Right ventricle myocardium inferior (tissue), 1 donor: ENCODE results near the gene ZNF154. TPM values are rescaled to one million over a fixed set of nuclear protein-coding genes. Genes with fewer than 3 reads are reported as not detected.
"Not testable (repeated sequence)": the region's sequence is repeated elsewhere in the genome, so short reads cannot be mapped to it uniquely, and the experiment has no call there.

ENCODE experiments used
- ATAC-seq: fragments of 200-7000 bp; cut with Tn5 transposase; one replicate; pipeline ENCODE4 v1.9.1; 2020; ENCODE audit warnings: mild to moderate bottlenecking, moderate library complexity
- DNase-seq: peaks from one replicate; pipeline ENCODE4 v3.0.0; 2021; ENCODE audit errors: missing footprints
- intact Hi-C: fragments of 100-400 bp; cut with DNase I; formaldehyde crosslinking; loops from one replicate; pipeline ENCODE4 v1.11.0; 2022
- long read RNA-seq: library from polyadenylated mRNA; unstranded; transcript quantifications from one replicate; pipeline ENCODE4 v2.0.0, GENCODE V29; 2021
- total RNA-seq: library from RNA; stranded (reverse); fragmentation: NEBNext Ultra II Directional; extraction: Animal tissue kit (Norgen Biotek cat#: 25700); gene quantifications from one replicate; pipeline ENCODE4 v1.2.1, GENCODE V29; 2021
- donor health status: DM: no; HTN: yes; CAD: no; lungs with severe emphysema.

Gene ZNF154
- 3.3 TPM for total RNA-seq
- long read RNA-seq, partial matches to known transcripts: 0 of 2 reads
- long read RNA-seq, other reads (novel, unspliced or antisense): 2 of 2 reads

- ATAC-seq: peak; percentile 59
- no peak for DNase-seq
- intact Hi-C loops: no loop called here
Measured at GRCh38 chr19:57708641-57709361, at the start of gene ZNF154. TSS of gene ZNF154 (minus strand) at chr19:57709204. CDS start at chr19:57708971, 233 bp downstream.

- intact Hi-C loops: no loop called here
Measured at GRCh38 chr19:57757941-57758340, 48.9 kb upstream of the ZNF154 start.

GRCh38 chr19:57755031-57755430, 46.0 kb upstream of the ZNF154 start:
- no peak for DNase-seq
- intact Hi-C loops: no loop called here
- no peak for ATAC-seq

More at GRCh38 chr19:57757941-57758340, 48.9 kb upstream of the ZNF154 start:
- DNase-seq: no peak
- no peak for ATAC-seq

GRCh38 chr19:57754091-57754673, 45.2 kb upstream of the ZNF154 start:
- ATAC-seq: no peak
- no peak for DNase-seq
- intact Hi-C loops: no loop called here

GRCh38 chr19:57748029-57748428, 39.0 kb upstream of the ZNF154 start:
- ATAC-seq (no peak), DNase-seq (no peak)
- intact Hi-C loops: loop anchor here (5.0 kb wide), 1 partner anchor 404 kb away; the partner anchor contains the start of gene ZNF329

GRCh38 chr19:57747472-57747807, 38.4 kb upstream of the ZNF154 start:
- intact Hi-C loops: loop anchor here (5.0 kb wide), 1 partner anchor 405 kb away; the partner anchor contains the start of gene ZNF329

GRCh38 chr19:57746580-57747471, 37.8 kb upstream of the ZNF154 start, which contains the start of gene ZNF776:
TSS of gene ZNF776 (plus strand) at chr19:57746815. CDS start at chr19:57747059, 244 bp downstream.
- DNase-seq: peak; percentile 83
- peak; percentile 98 for ATAC-seq
- intact Hi-C loops: loop anchor here (5.0 kb wide), 1 partner anchor 405 kb away; the partner anchor contains the start of gene ZNF329

More at GRCh38 chr19:57747472-57747807, 38.4 kb upstream of the ZNF154 start:
- ATAC-seq (no peak), DNase-seq (no peak)

GRCh38 chr19:57738770-57739169, 29.8 kb upstream of the ZNF154 start:
- intact Hi-C loops: loop anchor here (2.0 kb wide), 1 partner anchor 164 kb away; no protein-coding TSS in a partner anchor
- not testable (repeated sequence) for ATAC-seq, DNase-seq

- intact Hi-C loops: loop anchor here (2.0 kb wide), 1 partner anchor 164 kb away; no protein-coding TSS in a partner anchor
- DNase-seq: not testable (repeated sequence)
- ATAC-seq: peak; percentile 70
Measured at GRCh38 chr19:57738320-57738719, 29.3 kb upstream of the ZNF154 start.

GRCh38 chr19:57720878-57721277, 11.9 kb upstream of the ZNF154 start:
- ATAC-seq: no peak

GRCh38 chr19:57719901-57720519, 11.0 kb upstream of the ZNF154 start:
- DNase-seq: no peak
- intact Hi-C loops: loop anchor here (10.0 kb wide), 1 partner anchor 245 kb away; the partner anchor contains the start of gene ZNF772
- no peak for ATAC-seq

More at GRCh38 chr19:57720878-57721277, 11.9 kb upstream of the ZNF154 start:
- intact Hi-C loops: loop anchor here (10.0 kb wide), 1 partner anchor 246 kb away; the partner anchor contains the start of gene ZNF772
- DNase-seq: no peak

- ATAC-seq: no peak
- intact Hi-C loops: no loop called here
- no peak for DNase-seq
Measured at GRCh38 chr19:57719424-57719823, 10.4 kb upstream of the ZNF154 start.

- intact Hi-C loops: no loop called here
- no peak for ATAC-seq
- no peak for DNase-seq
Measured at GRCh38 chr19:57712222-57712621, 3.2 kb upstream of the ZNF154 start.

- intact Hi-C loops: no loop called here
- DNase-seq: no peak
- no peak for ATAC-seq
Measured at GRCh38 chr19:57709616-57710015, 612 bp upstream of the ZNF154 start.

- ATAC-seq: no peak
- intact Hi-C loops: no loop called here
- DNase-seq: no peak
Measured at GRCh38 chr19:57706346-57706745, 2.7 kb downstream of the ZNF154 start.

- intact Hi-C loops: no loop called here
- no peak for DNase-seq
- ATAC-seq: no peak
Measured at GRCh38 chr19:57701625-57702024, 7.4 kb downstream of the ZNF154 start.

- DNase-seq: no peak
- ATAC-seq: no peak
- intact Hi-C loops: no loop called here
Measured at GRCh38 chr19:57689750-57690149, 19.3 kb downstream of the ZNF154 start.
